ENCODE measurements around the gene WNT7B. TPM values are rescaled to one million over a fixed set of nuclear protein-coding genes. Genes with fewer than 3 reads are reported as not detected.

WNT7B gene
- total RNA-seq, 1 experiment from 2014 or later = 17.3 TPM

- no peak for DNase-seq (ENCODE audit: low read depth)
Measured at GRCh38 chr22:45995405-45996101, 18.6 kb upstream of the WNT7B start.

GRCh38 chr22:45994491-45995404 lies 17.8 kb upstream of the WNT7B start:
- peak; percentile 67 for DNase-seq (ENCODE audit: low read depth)

DNA sequence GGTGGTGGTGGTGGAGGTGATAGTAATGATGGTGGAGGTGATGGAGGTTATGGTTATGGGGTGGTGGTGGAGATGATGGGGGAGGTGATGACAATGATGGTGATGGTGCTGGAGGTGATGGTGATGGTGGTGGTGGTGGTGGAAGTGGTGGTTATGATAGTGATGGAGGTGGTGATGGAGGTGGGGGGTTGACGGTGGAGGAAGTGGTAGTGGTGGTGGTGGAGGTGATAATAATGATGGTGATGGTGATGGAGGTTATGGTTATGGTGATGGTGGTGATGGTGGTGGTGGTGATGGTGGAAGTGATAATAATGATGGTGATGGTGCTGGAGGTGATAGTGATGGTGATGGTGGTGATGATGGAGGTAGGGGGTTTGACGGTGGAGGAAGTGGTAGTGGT lies 16.9 kb upstream of the WNT7B start:
- no peak for DNase-seq (ENCODE audit: low read depth)

DNA sequence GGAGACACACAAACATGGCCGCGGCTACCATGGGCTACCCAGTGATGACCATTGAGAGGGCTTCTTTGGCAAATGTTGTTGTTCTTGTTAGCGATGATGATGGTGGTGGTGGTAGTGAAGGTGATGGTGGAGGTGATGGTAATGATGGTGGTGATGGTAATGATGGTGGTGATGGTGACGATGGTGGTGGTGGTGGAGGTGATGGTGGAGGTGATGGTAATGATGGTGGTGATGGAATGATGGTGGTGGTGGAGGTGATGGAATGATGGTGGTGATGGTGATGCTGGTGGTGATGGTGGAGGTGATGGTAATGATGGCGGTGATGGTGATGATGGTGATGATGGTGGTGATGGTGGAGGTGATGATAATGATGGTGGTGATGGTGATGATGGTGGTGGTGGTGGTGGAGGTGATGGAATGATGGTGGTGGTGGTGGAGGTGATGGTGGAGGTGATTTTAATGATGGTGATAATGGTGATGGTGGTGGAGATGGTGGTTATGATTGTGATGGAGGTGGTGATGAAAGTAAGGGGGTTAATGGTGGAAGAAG lies 16.3 kb upstream of the WNT7B start:
- no peak for DNase-seq (ENCODE audit: low read depth)

DNA sequence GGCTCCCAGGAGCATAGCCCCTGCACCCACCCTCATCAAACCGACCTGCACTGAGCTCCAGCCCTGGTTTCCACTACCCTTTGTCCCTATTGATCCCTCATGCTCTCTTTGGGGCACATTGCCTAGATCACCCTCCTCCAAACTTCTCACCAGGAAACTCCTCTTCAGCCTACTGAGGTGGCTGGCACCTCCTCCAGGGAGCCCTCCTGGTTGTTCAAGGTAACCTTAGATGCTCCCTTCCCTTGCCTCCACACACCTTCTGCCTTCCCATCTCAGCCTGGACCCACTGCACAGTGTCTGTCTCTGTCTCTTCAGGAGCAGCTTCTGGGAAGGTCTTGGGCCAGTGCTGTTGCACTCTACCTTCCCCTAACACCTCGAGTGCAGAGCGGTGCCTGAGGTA lies 15.8 kb upstream of the WNT7B start:
- DNase-seq (ENCODE audit: low read depth) = no peak

DNA sequence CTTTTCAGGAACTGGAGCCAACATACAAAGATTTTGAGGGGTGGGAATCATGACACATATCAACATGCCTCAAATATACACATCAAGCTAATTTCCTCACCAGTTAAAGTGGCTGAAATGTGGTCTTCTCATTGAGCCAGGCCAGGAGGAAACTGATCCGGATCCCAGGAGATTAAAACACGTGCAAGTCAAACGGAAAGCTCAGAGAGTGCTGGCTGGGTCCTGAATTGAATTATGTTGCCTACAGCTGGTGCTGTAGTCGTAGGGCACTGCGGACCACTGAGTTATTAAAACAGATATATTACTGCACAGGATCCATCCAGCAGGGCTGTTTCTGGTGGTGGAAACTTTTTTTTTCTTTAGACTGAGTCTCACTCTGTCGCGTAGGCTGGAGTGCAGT lies 14.1 kb upstream of the WNT7B start:
- no peak for DNase-seq (ENCODE audit: low read depth)

GRCh38 chr22:45987136-45987861 lies 10.3 kb upstream of the WNT7B start:
- DNase-seq (ENCODE audit: low read depth) = no peak

- no peak for DNase-seq (ENCODE audit: low read depth)
Measured at GRCh38 chr22:45984316-45984916, 7.5 kb upstream of the WNT7B start.

DNA sequence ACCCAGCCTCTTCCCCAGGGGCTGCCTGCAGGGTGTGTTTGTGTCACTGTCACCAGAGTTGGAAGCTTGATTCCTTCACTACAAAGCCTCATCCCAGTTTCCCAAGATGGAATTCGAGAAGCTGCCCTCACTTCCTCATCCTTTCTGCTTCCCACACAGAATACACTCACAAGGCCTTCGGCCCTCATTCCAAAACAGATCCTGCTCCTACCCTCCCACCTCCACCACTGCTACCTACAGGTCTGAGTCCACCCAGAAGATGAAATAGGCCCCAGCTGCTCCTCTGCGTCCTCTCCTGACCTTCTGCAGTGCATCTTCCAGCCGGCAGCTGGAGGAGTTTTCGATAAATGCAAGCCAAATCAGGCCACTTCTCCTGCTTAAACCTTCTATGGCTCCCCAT lies 6.8 kb upstream of the WNT7B start:
- no peak for DNase-seq (ENCODE audit: low read depth)

- no peak for DNase-seq (ENCODE audit: low read depth)
Measured at GRCh38 chr22:45980761-45981160, 3.8 kb upstream of the WNT7B start.

DNA sequence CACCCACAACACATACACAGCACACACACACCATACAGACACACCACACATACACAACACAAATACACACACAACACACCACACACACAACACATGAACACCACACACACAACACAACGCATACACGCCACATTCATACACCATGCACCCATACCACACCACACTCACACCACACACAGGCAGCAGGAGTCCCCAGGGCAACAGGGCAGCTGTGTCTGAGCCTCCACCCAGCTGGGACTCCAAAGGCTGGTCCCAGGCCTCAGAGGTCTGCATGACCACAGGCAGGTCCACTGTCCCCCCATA lies 3.3 kb upstream of the WNT7B start:
- DNase-seq (ENCODE audit: low read depth) = no peak

GRCh38 chr22:45978275-45978713 lies 1.3 kb upstream of the WNT7B start:
- DNase-seq (ENCODE audit: low read depth) = no peak

GRCh38 chr22:45977551-45978274 lies 751 bp upstream of the WNT7B start:
- DNase-seq (ENCODE audit: low read depth) = peak; percentile 24

DNA sequence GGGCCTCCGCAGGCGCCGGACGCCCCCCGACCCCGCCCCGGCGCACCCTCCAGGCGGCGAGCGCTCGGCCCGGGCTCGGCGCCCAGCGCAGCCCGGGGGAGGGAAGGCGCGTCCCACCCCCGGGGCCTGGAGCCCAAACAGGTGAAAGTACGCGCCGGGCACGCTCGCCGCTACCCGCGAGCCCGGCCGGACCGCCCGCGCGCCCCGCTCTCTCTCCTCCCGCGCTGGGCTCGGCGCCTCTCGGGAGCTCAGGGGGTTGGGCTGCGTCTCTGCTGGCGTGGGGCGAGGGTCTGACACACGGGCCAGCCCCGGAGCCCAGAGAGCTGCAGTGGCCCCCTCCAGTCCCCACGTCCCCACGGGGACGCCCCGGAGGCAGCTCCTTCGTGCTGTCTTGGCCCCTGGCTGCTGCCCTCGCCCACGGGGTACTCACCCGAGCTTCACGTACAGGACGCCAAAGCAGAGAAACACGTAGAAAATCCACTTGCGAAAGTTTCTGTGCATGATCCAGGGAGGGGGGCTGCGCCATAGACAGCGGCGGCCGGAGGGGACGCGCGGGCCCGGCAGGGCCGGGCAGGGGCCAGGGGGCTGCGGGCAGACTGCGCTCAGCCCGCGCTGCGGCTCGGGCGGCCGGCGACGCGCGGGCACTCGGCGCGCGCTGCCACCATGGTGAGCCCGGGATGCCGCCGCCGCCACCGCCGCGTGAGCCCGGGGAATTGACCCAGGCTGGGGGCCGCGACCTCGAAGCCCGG lies 534 bp downstream of the WNT7B start:
- DNase-seq (ENCODE audit: low read depth) = no peak

DNA sequence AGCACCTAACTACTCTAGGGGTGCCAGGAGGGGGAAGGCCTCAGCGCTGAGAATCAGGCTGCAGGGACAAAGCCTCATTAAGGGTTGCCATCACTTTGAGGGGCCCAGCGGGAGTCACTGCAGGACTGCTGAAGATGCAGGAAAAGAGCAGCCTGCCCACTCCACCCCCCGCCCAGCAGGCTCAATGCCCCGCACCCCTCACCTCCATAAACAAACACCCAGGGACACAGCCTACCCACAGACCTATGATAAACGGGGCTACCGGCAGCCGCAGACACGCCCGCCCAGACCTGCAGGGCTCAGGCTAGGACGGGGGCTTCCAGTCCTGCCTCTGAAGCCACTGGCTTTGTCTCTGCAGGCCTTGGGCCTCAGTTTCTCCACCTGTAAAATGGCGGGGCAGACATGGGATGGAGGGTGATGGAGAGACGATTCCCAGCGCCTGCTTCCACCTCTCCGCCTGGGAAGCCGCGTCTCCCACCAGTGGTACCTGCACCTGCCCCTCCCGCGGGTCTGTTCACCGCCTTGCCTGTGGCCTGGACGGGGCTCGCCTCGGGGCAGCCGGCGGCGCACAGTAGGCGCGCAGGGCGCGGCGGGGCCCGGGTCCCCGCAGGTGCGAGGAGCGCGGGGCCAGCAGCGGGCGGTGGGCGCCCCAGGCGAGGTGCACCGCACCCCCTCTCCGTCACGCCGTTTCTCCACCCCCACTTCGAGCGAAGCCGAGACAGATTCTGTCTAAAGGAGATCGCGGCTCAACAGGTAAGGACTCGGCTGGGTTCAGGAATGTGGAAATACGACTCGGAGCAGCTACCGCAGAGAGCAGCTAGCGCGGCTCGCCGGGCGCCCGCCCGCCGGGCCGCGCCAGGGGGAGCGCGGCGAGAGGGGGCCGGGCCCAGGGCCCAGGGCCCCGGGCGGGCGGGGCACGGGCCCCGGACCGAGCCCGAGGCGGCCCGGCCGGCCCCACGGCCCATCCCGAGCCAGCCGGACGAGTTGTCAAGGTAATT lies 1.5 kb downstream of the WNT7B start:
- no peak for DNase-seq (ENCODE audit: low read depth)

- DNase-seq (ENCODE audit: low read depth) = no peak
Measured at GRCh38 chr22:45974498-45974897, 2.5 kb downstream of the WNT7B start.

GRCh38 chr22:45972889-45973253 lies 4.1 kb downstream of the WNT7B start:
- DNase-seq (ENCODE audit: low read depth) = no peak

DNA sequence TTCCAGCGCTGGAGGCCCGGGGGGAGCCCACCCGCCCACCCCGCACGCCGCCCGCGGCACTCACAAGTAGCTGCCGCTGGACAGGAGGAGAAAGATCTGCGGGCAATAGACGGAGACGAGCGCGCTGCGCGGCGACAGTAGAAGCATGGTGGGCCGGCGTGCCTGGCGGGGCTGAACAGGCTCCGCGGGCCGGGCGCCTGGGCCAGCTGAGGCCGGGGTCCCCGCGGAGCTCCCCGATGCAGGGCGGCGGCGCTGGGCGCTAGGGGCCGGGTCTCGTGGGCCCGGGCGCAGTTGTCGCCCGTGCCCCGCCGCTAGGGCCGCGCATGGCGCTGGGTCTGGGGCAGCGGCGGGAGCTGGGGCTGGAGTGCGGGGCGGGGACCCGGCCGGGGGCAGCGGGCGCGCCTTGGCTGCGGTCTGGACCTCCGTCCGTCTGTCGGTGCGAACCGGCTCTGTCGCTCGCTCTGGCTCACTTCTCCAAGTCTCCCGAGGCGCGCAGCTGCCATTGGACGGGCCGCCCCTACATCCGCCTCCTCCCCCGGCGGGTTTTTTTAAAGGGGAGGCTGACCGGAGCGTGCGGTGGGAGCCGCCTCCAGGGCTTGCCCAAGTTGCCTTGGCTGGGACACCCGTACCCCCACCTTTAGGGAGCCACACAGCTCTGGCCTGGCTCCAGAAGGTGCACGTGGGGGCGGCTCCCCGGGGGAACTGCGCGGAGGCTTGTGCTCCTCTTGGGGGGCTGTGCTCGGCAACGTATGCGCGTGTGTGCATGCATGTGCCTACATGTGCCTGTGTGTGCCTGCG lies 4.7 kb downstream of the WNT7B start:
- peak; percentile 72 for DNase-seq (ENCODE audit: low read depth)
